GM18526 (cell line): ENCODE data around the gene SLAMF6.

Source experiments
- POLR2A ChIP-seq: IDR thresholded peaks from 3 replicates; pipeline ENCODE4 v1.6.1; 2011; ENCODE audit not compliant: insufficient read length; ENCODE audit errors: extremely low read depth

Gene SLAMF6

GRCh38 chr1:160548183-160548582 is 25.1 kb upstream of the SLAMF6 start:
- no peak for TF ChIP-seq POLR2A

- TF ChIP-seq POLR2A = no peak
These were observed 24.4 kb upstream of the SLAMF6 start for GRCh38 chr1:160547422-160547821.

GRCh38 chr1:160546942-160547341 is 23.9 kb upstream of the SLAMF6 start:
- no peak for TF ChIP-seq POLR2A

GRCh38 chr1:160544647-160545046 is 21.6 kb upstream of the SLAMF6 start:
- TF ChIP-seq POLR2A = no peak

GRCh38 chr1:160542303-160542945 is 19.4 kb upstream of the SLAMF6 start:
- no peak for TF ChIP-seq POLR2A

GRCh38 chr1:160541622-160542302 is 18.7 kb upstream of the SLAMF6 start:
- no peak for TF ChIP-seq POLR2A

GRCh38 chr1:160540859-160541233 is 17.8 kb upstream of the SLAMF6 start:
- no peak for TF ChIP-seq POLR2A

- TF ChIP-seq POLR2A = peak; percentile 39
These were observed 17.2 kb upstream of the SLAMF6 start for GRCh38 chr1:160539990-160540858.

- no peak for TF ChIP-seq POLR2A
These were observed 16.6 kb upstream of the SLAMF6 start for GRCh38 chr1:160539684-160539989.

- no peak for TF ChIP-seq POLR2A
These were observed 16.1 kb upstream of the SLAMF6 start for GRCh38 chr1:160538985-160539651.

- no peak for TF ChIP-seq POLR2A
These were observed 14.9 kb upstream of the SLAMF6 start for GRCh38 chr1:160537714-160538665.

GRCh38 chr1:160534823-160535605 is 12.0 kb upstream of the SLAMF6 start:
- TF ChIP-seq POLR2A = no peak

GRCh38 chr1:160522136-160522535 is 919 bp downstream of the SLAMF6 start:
- TF ChIP-seq POLR2A = no peak

- no peak for TF ChIP-seq POLR2A
These were observed 1.5 kb downstream of the SLAMF6 start for GRCh38 chr1:160521554-160521953.
